ENCODE results near the gene NAPG.
"Not testable (repeated sequence)": the region's sequence is repeated elsewhere in the genome, so short reads cannot be mapped to it uniquely, and the experiment has no call there.

NAPG gene

GRCh38 chr18:10585260-10585659, 59.4 kb downstream of the NAPG start:
- no peak for DNase-seq

- no peak for DNase-seq
These were observed 63.1 kb downstream of the NAPG start for GRCh38 chr18:10588975-10589374.

- DNase-seq = no peak
These were observed 64.6 kb downstream of the NAPG start for GRCh38 chr18:10590412-10590811.

- no peak for DNase-seq
These were observed 66.1 kb downstream of the NAPG start for GRCh38 chr18:10591896-10592295.

- DNase-seq = not testable (repeated sequence)
These were observed 67.7 kb downstream of the NAPG start for GRCh38 chr18:10593366-10594022.

GRCh38 chr18:10595917-10596316, 70.1 kb downstream of the NAPG start:
- DNase-seq = not testable (repeated sequence)

GRCh38 chr18:10597695-10598094, 71.9 kb downstream of the NAPG start:
- DNase-seq = not testable (repeated sequence)

- not testable (repeated sequence) for DNase-seq
These were observed 74.9 kb downstream of the NAPG start for GRCh38 chr18:10600701-10601100.

Measured in NCI-H526 treated with DMSO at 0.1 percent for 48 hours (cell line).